Measurements from ENCODE around the gene SOAT1.

The SOAT1 gene

GRCh38 chr1:179325836-179326235 is 32.2 kb downstream of the SOAT1 start:
- no peaks in the 10 kb centered on the region for H3K27me3 ChIP-seq (ENCODE audit: control insufficient read depth, low read length)
- H3K9me2 ChIP-seq (replicated peaks; ENCODE audit: control insufficient read depth, low read length), result no peaks in the 10 kb centered on the region
- H3K4me2 ChIP-seq (ENCODE audit: low read length), result no peak overlapping the region
- H4K20me1 ChIP-seq (ENCODE audit: control insufficient read depth, insufficient read depth, low read depth, low read length), result no peaks in the 10 kb centered on the region
- no peaks in the 10 kb centered on the region for H3K9me3 ChIP-seq (ENCODE audit: control insufficient read depth, insufficient read depth, low read length)
- H3K4me3 ChIP-seq (ENCODE audit: low read length), result no peak overlapping the region
- TF ChIP-seq CTCF (IDR thresholded peaks at IDR 0.05; ENCODE audit: low read depth, low read length, poor library complexity, severe bottlenecking), result no peak
- TF ChIP-seq EZH2phosphoT487 (IDR thresholded peaks at IDR 0.05; ENCODE audit: borderline replicate concordance, low read length), result no peak
- no peak overlapping the region for H3K27ac ChIP-seq (ENCODE audit: low read depth, low read length)
- peaks cover 5% of the 10 kb centered on the region for H3K79me2 ChIP-seq (ENCODE audit: control insufficient read depth, low read length)
- no peaks in the 10 kb centered on the region for H3F3A ChIP-seq (ENCODE audit: control insufficient read depth, insufficient read depth)
- H3K36me3 ChIP-seq (ENCODE audit: control insufficient read depth, low read length), result peaks cover 19% of the 10 kb centered on the region
- H3K4me1 ChIP-seq (ENCODE audit: control insufficient read depth, low read length), result no peaks in the 10 kb centered on the region

- H3F3A ChIP-seq (ENCODE audit: control insufficient read depth, insufficient read depth), result no peaks in the 10 kb centered on the region
- no peaks in the 10 kb centered on the region for H3K79me2 ChIP-seq (ENCODE audit: control insufficient read depth, low read length)
- no peak overlapping the region for H3K4me2 ChIP-seq (ENCODE audit: low read length)
- no peaks in the 10 kb centered on the region for H3K9me3 ChIP-seq (ENCODE audit: control insufficient read depth, insufficient read depth, low read length)
- no peaks in the 10 kb centered on the region for H3K4me1 ChIP-seq (ENCODE audit: control insufficient read depth, low read length)
- peaks cover 16% of the 10 kb centered on the region for H3K36me3 ChIP-seq (ENCODE audit: control insufficient read depth, low read length)
- no peak for TF ChIP-seq CTCF (IDR thresholded peaks at IDR 0.05; ENCODE audit: low read depth, low read length, poor library complexity, severe bottlenecking)
- no peak for TF ChIP-seq EZH2phosphoT487 (IDR thresholded peaks at IDR 0.05; ENCODE audit: borderline replicate concordance, low read length)
- no peaks in the 10 kb centered on the region for H3K9me2 ChIP-seq (replicated peaks; ENCODE audit: control insufficient read depth, low read length)
- H3K27me3 ChIP-seq (ENCODE audit: control insufficient read depth, low read length), result no peaks in the 10 kb centered on the region
- H4K20me1 ChIP-seq (ENCODE audit: control insufficient read depth, insufficient read depth, low read depth, low read length), result no peaks in the 10 kb centered on the region
- no peak overlapping the region for H3K27ac ChIP-seq (ENCODE audit: low read depth, low read length)
- H3K4me3 ChIP-seq (ENCODE audit: low read length), result no peak overlapping the region
These were observed 33.1 kb downstream of the SOAT1 start for GRCh38 chr1:179326746-179327145.

GRCh38 chr1:179327196-179327595 is 33.6 kb downstream of the SOAT1 start:
- TF ChIP-seq EZH2phosphoT487 (IDR thresholded peaks at IDR 0.05; ENCODE audit: borderline replicate concordance, low read length), result no peak
- TF ChIP-seq CTCF (IDR thresholded peaks at IDR 0.05; ENCODE audit: low read depth, low read length, poor library complexity, severe bottlenecking), result no peak
- no peaks in the 10 kb centered on the region for H3K4me1 ChIP-seq (ENCODE audit: control insufficient read depth, low read length)
- no peak overlapping the region for H3K27ac ChIP-seq (ENCODE audit: low read depth, low read length)
- peaks cover 16% of the 10 kb centered on the region for H3K36me3 ChIP-seq (ENCODE audit: control insufficient read depth, low read length)
- H3F3A ChIP-seq (ENCODE audit: control insufficient read depth, insufficient read depth), result no peaks in the 10 kb centered on the region
- H3K9me3 ChIP-seq (ENCODE audit: control insufficient read depth, insufficient read depth, low read length), result no peaks in the 10 kb centered on the region
- H3K79me2 ChIP-seq (ENCODE audit: control insufficient read depth, low read length), result no peaks in the 10 kb centered on the region
- H4K20me1 ChIP-seq (ENCODE audit: control insufficient read depth, insufficient read depth, low read depth, low read length), result no peaks in the 10 kb centered on the region
- H3K4me3 ChIP-seq (ENCODE audit: low read length), result no peak overlapping the region
- no peaks in the 10 kb centered on the region for H3K27me3 ChIP-seq (ENCODE audit: control insufficient read depth, low read length)
- no peaks in the 10 kb centered on the region for H3K9me2 ChIP-seq (replicated peaks; ENCODE audit: control insufficient read depth, low read length)
- no peak overlapping the region for H3K4me2 ChIP-seq (ENCODE audit: low read length)

- Histone ChIP-seq H3K36me3 (ENCODE audit: control insufficient read depth, low read length) (peaks cover 16% of the 10 kb centered on the region), H3K4me2 (ENCODE audit: low read length) (no peak overlapping the region), H3F3A (ENCODE audit: control insufficient read depth, insufficient read depth) (no peaks in the 10 kb centered on the region), H3K4me1 (ENCODE audit: control insufficient read depth, low read length) (no peaks in the 10 kb centered on the region), H3K4me3 (ENCODE audit: low read length) (no peak overlapping the region), H3K79me2 (ENCODE audit: control insufficient read depth, low read length) (no peaks in the 10 kb centered on the region), H3K9me3 (ENCODE audit: control insufficient read depth, insufficient read depth, low read length) (no peaks in the 10 kb centered on the region), H4K20me1 (ENCODE audit: control insufficient read depth, insufficient read depth, low read depth, low read length) (no peaks in the 10 kb centered on the region), H3K9me2 (replicated peaks; ENCODE audit: control insufficient read depth, low read length) (no peaks in the 10 kb centered on the region), H3K27me3 (ENCODE audit: control insufficient read depth, low read length) (no peaks in the 10 kb centered on the region), H3K27ac (ENCODE audit: low read depth, low read length) (no peak overlapping the region)
- no peak for TF ChIP-seq CTCF (IDR thresholded peaks at IDR 0.05; ENCODE audit: low read depth, low read length, poor library complexity, severe bottlenecking)
These were observed 34.1 kb downstream of the SOAT1 start for GRCh38 chr1:179327679-179328078.
